SK-N-SH (cell line): ENCODE measurements around the gene CCDC116. TPM values are rescaled to one million over a fixed set of nuclear protein-coding genes. Genes with fewer than 3 reads are reported as not detected.

Experiments
- CTCF ChIA-PET: fragments of 300-600, 350-600 bp; formaldehyde crosslinking; extraction: SDS; loops from one replicate; lab custom pipeline; 2021; lab: Yijun Ruan, JAX
- POLR2A ChIA-PET: fragments of 350-600 bp; sonication (Branson Sonifier 250); formaldehyde crosslinking; extraction: SDS; loops from one replicate; lab custom pipeline; 2020; ENCODE audit warnings: antibody characterized with exemption, inconsistent platforms; lab: Yijun Ruan, JAX
- DNase-seq: peaks from one replicate; pipeline ENCODE4 v3.0.0; 2012
- H2AFZ ChIP-seq: fragments of 200-600 bp; sonication (generic); 2 replicates; pipeline ENCODE4 v1.8.1; 2016; ENCODE audit warnings: antibody characterized with exemption, mild to moderate bottlenecking, low read depth
- H3F3A ChIP-seq: fragments of 200-600 bp; sonication (generic); replicated peaks from 2 replicates; pipeline ENCODE3; 2016; ENCODE audit warnings: antibody characterized with exemption, mild to moderate bottlenecking; ENCODE audit not compliant: insufficient read depth
- H3K27ac ChIP-seq, 2 experiments: fragments of 200-500 bp in 1 of 2; fragments of 200-600 bp in 1 of 2; sonication (Bioruptor generic) in 1 of 2; sonication (generic), shearing (Covaris generic) in 1 of 2; 2 replicates each; pipeline versions ENCODE4 v1.5.1 to v1.6.1; 2014 to 2016; ENCODE audit warnings: low read depth in 2 of 2, inconsistent platforms in 1 of 2, low read length in 1 of 2, mild to moderate bottlenecking in 1 of 2, mixed read lengths in 1 of 2
- H3K27me3 ChIP-seq: fragments of 200-600 bp; sonication (generic), shearing (Covaris generic); 2 replicates; pipeline ENCODE4 v1.6.1; 2016; ENCODE audit warnings: mixed run types; ENCODE audit not compliant: insufficient read depth
- H3K36me3 ChIP-seq, 2 experiments: fragments of 200-500 bp in 1 of 2; fragments of 200-600 bp in 1 of 2; sonication (Bioruptor generic) in 1 of 2; sonication (generic) in 1 of 2; replicated peaks in 1 of 2; 2 replicates each; pipeline versions ENCODE3 to v1.5.1; 2014 to 2016; ENCODE audit warnings: low read length in 1 of 2, mild to moderate bottlenecking in 1 of 2; ENCODE audit not compliant: insufficient read depth in 2 of 2, control insufficient read depth in 1 of 2
- H3K4me1 ChIP-seq, 2 experiments: fragments of 200-500 bp in 1 of 2; fragments of 200-600 bp in 1 of 2; sonication (Bioruptor generic) in 1 of 2; sonication (generic), shearing (Covaris generic) in 1 of 2; 2 replicates each; pipeline versions ENCODE4 v1.5.1 to v1.6.1; 2014 to 2016; ENCODE audit warnings: low read depth in 1 of 2, low read length in 1 of 2, mixed run types in 1 of 2; ENCODE audit not compliant: insufficient read depth in 2 of 2, control insufficient read depth in 1 of 2
- H3K4me2 ChIP-seq: fragments of 200-600 bp; sonication (generic), shearing (Covaris generic); 2 replicates; pipeline ENCODE4 v1.6.1; 2017; ENCODE audit warnings: mixed run types
- H3K4me3 ChIP-seq, 2 experiments: fragments of 200-500 bp in 1 of 2; fragments of 200-600 bp in 1 of 2; sonication (Bioruptor generic) in 1 of 2; sonication (generic), shearing (Covaris generic) in 1 of 2; 2 replicates each; pipeline versions ENCODE4 v1.5.1 to v1.8.1; 2014 to 2016; ENCODE audit warnings: low read depth in 2 of 2, inconsistent platforms in 1 of 2, low read length in 1 of 2, mild to moderate bottlenecking in 1 of 2, mixed read lengths in 1 of 2, moderate library complexity in 1 of 2
- H3K79me2 ChIP-seq: fragments of 200-600 bp; sonication (generic); 2 replicates; pipeline ENCODE4 v1.8.1; 2017; ENCODE audit warnings: mild to moderate bottlenecking; ENCODE audit not compliant: insufficient read depth
- H3K9ac ChIP-seq: fragments of 200-600 bp; sonication (generic); 2 replicates; pipeline ENCODE4 v1.6.1; 2017; ENCODE audit warnings: mixed run types
- H3K9me2 ChIP-seq: fragments of 200-600 bp; sonication (generic); 2 replicates; pipeline ENCODE4 v1.6.1; 2017; ENCODE audit warnings: mixed run types
- H3K9me3 ChIP-seq: fragments of 200-600 bp; sonication (generic); 2 replicates; pipeline ENCODE4 v1.6.1; 2017; ENCODE audit warnings: mixed run types, mild to moderate bottlenecking, moderate library complexity
- H4K20me1 ChIP-seq: fragments of 200-600 bp; sonication (generic); 2 replicates; pipeline ENCODE4 v1.6.1; 2017; ENCODE audit warnings: mild to moderate bottlenecking, mixed run types; ENCODE audit not compliant: insufficient read depth
- CHD2 ChIP-seq: fragments of 150-350 bp; IDR thresholded peaks from 2 replicates; pipeline ENCODE4 v1.6.1; 2018; ENCODE audit warnings: low read length; ENCODE audit not compliant: partially characterized antibody
- ELF1 ChIP-seq: IDR thresholded peaks from 2 replicates; pipeline ENCODE4 v1.4.0; 2012
- FOSL2 ChIP-seq: IDR thresholded peaks from 2 replicates; pipeline ENCODE4 v1.4.0; 2012; ENCODE audit warnings: low read depth, mild to moderate bottlenecking, moderate library complexity, borderline replicate concordance
- FOXJ3 ChIP-seq: sonication (generic); formaldehyde crosslinking; IDR thresholded peaks from 2 replicates; pipeline ENCODE4 v1.5.1; 2020; ENCODE audit warnings: mild to moderate bottlenecking, missing genetic modification reagents
- GABPA ChIP-seq: IDR thresholded peaks from 2 replicates; pipeline ENCODE4 v1.4.0; 2012; ENCODE audit warnings: low read depth, mild to moderate bottlenecking
- GATA2 ChIP-seq: sonication (generic); formaldehyde crosslinking; IDR thresholded peaks from 2 replicates; pipeline ENCODE4 v1.5.0; 2020; ENCODE audit warnings: mild to moderate bottlenecking, missing genetic modification reagents
- IRF3 ChIP-seq: fragments of 150-350 bp; IDR thresholded peaks from 2 replicates; pipeline ENCODE4 v1.6.1; 2016; ENCODE audit warnings: mild to moderate bottlenecking, low read depth, low read length
- JUND ChIP-seq: IDR thresholded peaks from 2 replicates; pipeline ENCODE4 v1.4.0; 2012
- MAX ChIP-seq: IDR thresholded peaks from 2 replicates; pipeline ENCODE4 v1.4.0; 2012; ENCODE audit warnings: low read depth
- MXI1 ChIP-seq: IDR thresholded peaks from 2 replicates; pipeline ENCODE4 v1.6.1; 2012; ENCODE audit warnings: mild to moderate bottlenecking, low read depth, low read length, improper control_type of control experiment
- PBX3 ChIP-seq: IDR thresholded peaks from 2 replicates; pipeline ENCODE4; 2012
- POLR2AphosphoS5 ChIP-seq: IDR thresholded peaks from 2 replicates; pipeline ENCODE4 v1.6.1; 2012; ENCODE audit warnings: low read depth, low read length
- RAD21 ChIP-seq: IDR thresholded peaks from 2 replicates; pipeline ENCODE4 v1.6.1; 2012; ENCODE audit warnings: mild to moderate bottlenecking, low read length
- RCOR1 ChIP-seq: fragments of 150-350 bp; IDR thresholded peaks from 2 replicates; pipeline ENCODE4 v1.6.1; 2017; ENCODE audit warnings: antibody characterized with exemption, low read length
- REST ChIP-seq: IDR thresholded peaks from 2 replicates; pipeline ENCODE4 v1.6.1; 2012; ENCODE audit warnings: mild to moderate bottlenecking, low read depth, low read length, moderate library complexity
- RFX5 ChIP-seq: IDR thresholded peaks from 2 replicates; pipeline ENCODE4 v1.6.1; 2012; ENCODE audit warnings: mild to moderate bottlenecking, improper control_type of control experiment, low read length
- SMC3 ChIP-seq: IDR thresholded peaks from 2 replicates; pipeline ENCODE4 v1.6.1; 2012; ENCODE audit warnings: low read depth, low read length, improper control_type of control experiment
- TEAD4 ChIP-seq: IDR thresholded peaks from 2 replicates; pipeline ENCODE4 v1.4.0; 2012; ENCODE audit warnings: mild to moderate bottlenecking, borderline replicate concordance; ENCODE audit not compliant: insufficient read depth
- USF1 ChIP-seq: IDR thresholded peaks from 2 replicates; pipeline ENCODE4 v1.4.0; 2012; ENCODE audit warnings: low read depth, borderline replicate concordance
- YY1 ChIP-seq: IDR thresholded peaks from 2 replicates; pipeline ENCODE4 v1.4.0; 2012; ENCODE audit warnings: low read depth, mild to moderate bottlenecking
- WGBS: methylation state at CpG from one replicate; pipeline ENCODE4 v1.1.6; 2017; ENCODE audit warnings: low lambda C conversion rate; 5-methylcytosine and 5-hydroxymethylcytosine counted together
- polyA plus RNA-seq, 3 experiments: library from polyadenylated mRNA; depleted of rRNA; stranded (reverse); fragments of >200 nt; gene quantifications; 2 replicates each; pipeline ENCODE4 v1.2.3, GENCODE V29; 2012

CCDC116 gene
- polyA plus RNA-seq, 1 of the 3 experiments (the other 2 are of a cell fraction) = 0.28 TPM

GRCh38 chr22:21602579-21602978 lies 30.0 kb upstream of the CCDC116 start:
- Histone ChIP-seq H3K79me2 (peaks cover 100% of the 10 kb centered on the region), H4K20me1 (peaks cover 94% of the 10 kb centered on the region), H3F3A (no peaks in the 10 kb centered on the region), H3K36me3 (peaks cover 0 to 5% of the 10 kb centered on the region in 2 experiments), H3K9ac (no peak overlapping the region), H3K4me1 (no peaks in the 10 kb centered on the region), H3K27me3 (no peaks in the 10 kb centered on the region), H3K4me2 (no peak overlapping the region), H3K9me2 (no peaks in the 10 kb centered on the region), H3K9me3 (no peaks in the 10 kb centered on the region), H3K27ac (no peak overlapping the region), H2AFZ (no peak overlapping the region), H3K4me3 (no peak overlapping the region)
- WGBS = 100% methylated on average over 6 of the region's 6 CpGs
- no peak for TF ChIP-seq YY1
- TF ChIP-seq POLR2AphosphoS5 = no peak
- TF ChIP-seq FOSL2 = no peak
- no peak for TF ChIP-seq ELF1
- ChIA-PET CTCF (interaction anchor here (0.8 to 1.7 kb wide), 3 partner anchors 10 to 27 kb away, joined by 3 to 5 read pairs (median 4); no protein-coding TSS in a partner anchor), POLR2A (no interaction called here)
- DNase-seq = no peak

GRCh38 chr22:21603973-21604372 lies 28.6 kb upstream of the CCDC116 start:
- CTCF ChIA-PET = interaction anchor here (0.9 to 1.7 kb wide), 6 partner anchors 10 to 37 kb away, joined by 3 to 4 read pairs (median 3); no protein-coding TSS in a partner anchor
- Histone ChIP-seq H3K27ac (no peak overlapping the region), H3K27me3 (no peaks in the 10 kb centered on the region), H3K9ac (no peak overlapping the region), H3K9me3 (no peaks in the 10 kb centered on the region), H3K36me3 (no peaks in the 10 kb centered on the region), H3K4me2 (no peak overlapping the region), H2AFZ (no peak overlapping the region), H3F3A (no peaks in the 10 kb centered on the region), H4K20me1 (peaks cover 95% of the 10 kb centered on the region), H3K9me2 (no peaks in the 10 kb centered on the region), H3K4me1 (no peaks in the 10 kb centered on the region), H3K4me3 (no peak overlapping the region), H3K79me2 (peaks cover 100% of the 10 kb centered on the region)
- WGBS = 92% methylated on average over 9 of the region's 9 CpGs
- POLR2A ChIA-PET = no interaction called here
- no peak for DNase-seq
- TF ChIP-seq RCOR1 = no peak
- no peak for TF ChIP-seq JUND
- TF ChIP-seq REST = no peak
- TF ChIP-seq USF1 = no peak
- no peak for TF ChIP-seq YY1
- no peak for TF ChIP-seq ELF1
- no peak for TF ChIP-seq MAX
- no peak for TF ChIP-seq GABPA
- TF ChIP-seq PBX3 = no peak
- TF ChIP-seq RFX5 = no peak
- no peak for TF ChIP-seq MXI1
- TF ChIP-seq IRF3 = no peak
- TF ChIP-seq FOXJ3 = no peak
- TF ChIP-seq GATA2 (CRISPR knock-in tag) = no peak
- TF ChIP-seq CHD2 = no peak
- TF ChIP-seq TEAD4 = no peak
- TF ChIP-seq SMC3 = no peak
- no peak for TF ChIP-seq RAD21
